Measurements from ENCODE around the gene CEP152. TPM values are rescaled to one million over a fixed set of nuclear protein-coding genes. Genes with fewer than 3 reads are reported as not detected.

Gene CEP152
- total and polyA plus RNA-seq, 2 of the 13 experiments (the other 11 are each of a cell fraction or from before 2014, with no cell fraction given) = 1.3 to 14.7 TPM

GRCh38 chr15:48810414-48811324 lies at the start of gene CEP152 (continued):
- TF ChIP-seq GMEB1 (CRISPR knock-in tag; IDR thresholded peaks at IDR 0.05; ENCODE audit: borderline replicate concordance) (peak; percentile 36; the same call in 1 of the 2 replicates), MYNN (CRISPR knock-in tag; IDR thresholded peaks at IDR 0.05; ENCODE audit: low read depth) (no peak), ZNF589 (CRISPR knock-in tag; conservative IDR thresholded peaks at IDR 0.05) (0 out of 2 replicates have a peak, but pooled peaks have one; percentile 33), GMEB2 (CRISPR knock-in tag; IDR thresholded peaks at IDR 0.05; ENCODE audit: low read depth) (no peak), ZNF382 (CRISPR knock-in tag; IDR thresholded peaks at IDR 0.05; ENCODE audit: borderline replicate concordance) (no peak), SPEN (CRISPR knock-in tag; IDR thresholded peaks at IDR 0.05; ENCODE audit: low read depth) (no peak; the same call in none of the 2 replicates), ZNF17 (CRISPR knock-in tag; IDR thresholded peaks at IDR 0.05) (no peak), ZNF678 (CRISPR knock-in tag; IDR thresholded peaks at IDR 0.05) (no peak), HNF1B (CRISPR knock-in tag; IDR thresholded peaks at IDR 0.05) (peak; percentile 66; the same call in 1 of the 2 replicates), ZNF383 (CRISPR knock-in tag; IDR thresholded peaks at IDR 0.05; ENCODE audit: borderline replicate concordance) (no peak), HDAC1 (CRISPR knock-in tag; IDR thresholded peaks at IDR 0.05) (peak; percentile 98), ZNF143 (CRISPR knock-in tag; IDR thresholded peaks at IDR 0.05) (no peak), TEAD3 (CRISPR knock-in tag; optimal IDR thresholded peaks at IDR 0.05; ENCODE audit: borderline replicate concordance) (peak; percentile 11), ZNF264 (CRISPR knock-in tag; IDR thresholded peaks at IDR 0.05) (no peak), POLR2A (IDR thresholded peaks at IDR 0.05; ENCODE audit: insufficient read depth in 1 of 2, low read depth in 2 of 2, low read length in 2 of 2) (peak; percentile 61 to 79)
- TF ChIP-seq, protein P1, sequence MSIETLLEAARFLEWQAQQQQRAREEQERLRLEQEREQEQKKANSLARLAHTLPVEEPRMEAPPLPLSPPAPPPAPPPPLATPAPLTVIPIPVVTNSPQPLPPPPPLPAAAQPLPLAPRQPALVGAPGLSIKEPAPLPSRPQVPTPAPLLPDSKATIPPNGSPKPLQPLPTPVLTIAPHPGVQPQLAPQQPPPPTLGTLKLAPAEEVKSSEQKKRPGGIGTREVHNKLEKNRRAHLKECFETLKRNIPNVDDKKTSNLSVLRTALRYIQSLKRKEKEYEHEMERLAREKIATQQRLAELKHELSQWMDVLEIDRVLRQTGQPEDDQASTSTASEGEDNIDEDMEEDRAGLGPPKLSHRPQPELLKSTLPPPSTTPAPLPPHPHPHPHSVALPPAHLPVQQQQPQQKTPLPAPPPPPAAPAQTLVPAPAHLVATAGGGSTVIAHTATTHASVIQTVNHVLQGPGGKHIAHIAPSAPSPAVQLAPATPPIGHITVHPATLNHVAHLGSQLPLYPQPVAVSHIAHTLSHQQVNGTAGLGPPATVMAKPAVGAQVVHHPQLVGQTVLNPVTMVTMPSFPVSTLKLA (IDR thresholded peaks at IDR 0.05) = 0 out of 2 replicates have a peak, but pooled peaks have one; percentile 22
- TF ChIP-seq, protein P2, sequence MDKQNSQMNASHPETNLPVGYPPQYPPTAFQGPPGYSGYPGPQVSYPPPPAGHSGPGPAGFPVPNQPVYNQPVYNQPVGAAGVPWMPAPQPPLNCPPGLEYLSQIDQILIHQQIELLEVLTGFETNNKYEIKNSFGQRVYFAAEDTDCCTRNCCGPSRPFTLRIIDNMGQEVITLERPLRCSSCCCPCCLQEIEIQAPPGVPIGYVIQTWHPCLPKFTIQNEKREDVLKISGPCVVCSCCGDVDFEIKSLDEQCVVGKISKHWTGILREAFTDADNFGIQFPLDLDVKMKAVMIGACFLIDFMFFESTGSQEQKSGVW (CRISPR knock-in tag; IDR thresholded peaks at IDR 0.05; ENCODE audit: borderline replicate concordance) = no peak
